HL-60 (cell line): ENCODE results near the gene MAPK12.

ENCODE experiments used
- DNase-seq, 2 experiments: peaks; one replicate each; pipeline ENCODE4 v3.0.0-alpha.2; 2010 to 2020; ENCODE audit warnings: low read depth in 1 of 2, low spot score in 1 of 2
- H3K27ac ChIP-seq: fragments of 250-450 bp; sonication (Bioruptor Pico); replicated peaks from 2 replicates; pipeline ENCODE4 v1.5.1; 2020; ENCODE audit warnings: mild to moderate bottlenecking, moderate library complexity
- H3K27me3 ChIP-seq: fragments of 250-450 bp; sonication (Bioruptor Pico); 2 replicates; pipeline ENCODE4 v1.5.1; 2021; ENCODE audit warnings: mild to moderate bottlenecking, moderate library complexity; ENCODE audit not compliant: insufficient read depth, poor library complexity, severe bottlenecking
- H3K4me3 ChIP-seq: replicated peaks from 2 replicates; pipeline ENCODE4 v1.5.1; 2011; ENCODE audit warnings: mild to moderate bottlenecking, control low read depth, low read length; ENCODE audit not compliant: insufficient read depth
- CTCF ChIP-seq: IDR thresholded peaks from one replicate; pipeline ENCODE4 v1.5.1; 2011; ENCODE audit warnings: low read length, control low read depth, inconsistent platforms; ENCODE audit not compliant: insufficient read depth
- GABPA ChIP-seq: IDR thresholded peaks from 2 replicates; pipeline ENCODE4 v1.6.1; 2012; ENCODE audit warnings: low read depth
- POLR2AphosphoS5 ChIP-seq: IDR thresholded peaks from 2 replicates; pipeline ENCODE4 v1.6.1; 2012; ENCODE audit warnings: low read depth
- SPI1 ChIP-seq: IDR thresholded peaks from 2 replicates; pipeline ENCODE4 v1.6.1; 2012; ENCODE audit warnings: low read depth, mild to moderate bottlenecking, borderline replicate concordance
- TF ChIP-seq, protein P1 (sequence below): IDR thresholded peaks from 2 replicates; pipeline ENCODE4 v1.6.1; 2012; ENCODE audit warnings: low read depth; ENCODE audit not compliant: insufficient replicate concordance

Gene MAPK12

GRCh38 chr22:50211147-50211546, 50.3 kb downstream of the MAPK12 start:
- no peak for DNase-seq
- Histone ChIP-seq H3K27ac (no peak overlapping the region), H3K4me3 (no peak overlapping the region), H3K27me3 (no peaks in the 10 kb centered on the region)
- TF ChIP-seq GABPA (no peak), SPI1 (no peak), CTCF (no peak), POLR2AphosphoS5 (no peak)
- TF ChIP-seq, protein P1, sequence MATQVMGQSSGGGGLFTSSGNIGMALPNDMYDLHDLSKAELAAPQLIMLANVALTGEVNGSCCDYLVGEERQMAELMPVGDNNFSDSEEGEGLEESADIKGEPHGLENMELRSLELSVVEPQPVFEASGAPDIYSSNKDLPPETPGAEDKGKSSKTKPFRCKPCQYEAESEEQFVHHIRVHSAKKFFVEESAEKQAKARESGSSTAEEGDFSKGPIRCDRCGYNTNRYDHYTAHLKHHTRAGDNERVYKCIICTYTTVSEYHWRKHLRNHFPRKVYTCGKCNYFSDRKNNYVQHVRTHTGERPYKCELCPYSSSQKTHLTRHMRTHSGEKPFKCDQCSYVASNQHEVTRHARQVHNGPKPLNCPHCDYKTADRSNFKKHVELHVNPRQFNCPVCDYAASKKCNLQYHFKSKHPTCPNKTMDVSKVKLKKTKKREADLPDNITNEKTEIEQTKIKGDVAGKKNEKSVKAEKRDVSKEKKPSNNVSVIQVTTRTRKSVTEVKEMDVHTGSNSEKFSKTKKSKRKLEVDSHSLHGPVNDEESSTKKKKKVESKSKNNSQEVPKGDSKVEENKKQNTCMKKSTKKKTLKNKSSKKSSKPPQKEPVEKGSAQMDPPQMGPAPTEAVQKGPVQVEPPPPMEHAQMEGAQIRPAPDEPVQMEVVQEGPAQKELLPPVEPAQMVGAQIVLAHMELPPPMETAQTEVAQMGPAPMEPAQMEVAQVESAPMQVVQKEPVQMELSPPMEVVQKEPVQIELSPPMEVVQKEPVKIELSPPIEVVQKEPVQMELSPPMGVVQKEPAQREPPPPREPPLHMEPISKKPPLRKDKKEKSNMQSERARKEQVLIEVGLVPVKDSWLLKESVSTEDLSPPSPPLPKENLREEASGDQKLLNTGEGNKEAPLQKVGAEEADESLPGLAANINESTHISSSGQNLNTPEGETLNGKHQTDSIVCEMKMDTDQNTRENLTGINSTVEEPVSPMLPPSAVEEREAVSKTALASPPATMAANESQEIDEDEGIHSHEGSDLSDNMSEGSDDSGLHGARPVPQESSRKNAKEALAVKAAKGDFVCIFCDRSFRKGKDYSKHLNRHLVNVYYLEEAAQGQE: no peak

- TF ChIP-seq, protein P1: no peak
- no peak for TF ChIP-seq GABPA
- no peak for TF ChIP-seq SPI1
- TF ChIP-seq POLR2AphosphoS5: peak; percentile 9; the same call in 1 of the 2 replicates
- TF ChIP-seq CTCF: no peak
- DNase-seq: no peak
- H3K4me3 ChIP-seq: no peak overlapping the region
- H3K27ac ChIP-seq: no peak overlapping the region
- no peaks in the 10 kb centered on the region for H3K27me3 ChIP-seq
These were observed 50.9 kb downstream of the MAPK12 start for GRCh38 chr22:50210378-50211139.

GRCh38 chr22:50209893-50210292, 51.6 kb downstream of the MAPK12 start:
- no peaks in the 10 kb centered on the region for H3K27me3 ChIP-seq
- no peak overlapping the region for H3K27ac ChIP-seq
- DNase-seq: peak in 1 of 2 experiments; percentile 64
- no peak overlapping the region for H3K4me3 ChIP-seq
- no peak for TF ChIP-seq GABPA
- no peak for TF ChIP-seq POLR2AphosphoS5
- TF ChIP-seq SPI1: no peak
- TF ChIP-seq, protein P1: no peak
- TF ChIP-seq CTCF: peak; percentile 92
